ENCODE data around the gene ADGRF4.

- no peak for TF ChIP-seq CTCF (IDR thresholded peaks at IDR 0.05; ENCODE audit: low read depth, low read length, poor library complexity, severe bottlenecking)
- TF ChIP-seq EZH2phosphoT487 (IDR thresholded peaks at IDR 0.05; ENCODE audit: borderline replicate concordance, low read length), result no peak
These were observed 37.8 kb downstream of the ADGRF4 start for GRCh38 chr6:47736083-47736700.
